K562 (cell line): ENCODE data around the gene CADPS2. TPM values are rescaled to one million over a fixed set of nuclear protein-coding genes. Genes with fewer than 3 reads are reported as not detected.

Experiments used
- ATAC-seq: fragments of 200-7000 bp; cut with Tn5 transposase; 3 replicates; pipeline ENCODE4 v1.9.1; 2020; ENCODE audit warnings: moderate library complexity
- BruUV-seq: library from RNA; stranded (reverse); fragments of 400-500 nt; replicated peaks from 2 replicates; lab custom pipeline; 2021; lab: Mats Ljungman, UMichigan
- CTCF ChIA-PET: fragments of 300-600 bp; formaldehyde crosslinking; extraction: SDS; loops from one replicate; lab custom pipeline; 2021; ENCODE audit warnings: low intra/inter-chr PET ratio; lab: Yijun Ruan, JAX
- POLR2A ChIA-PET: fragments of 300-600, 350-650 bp; sonication (Branson Sonifier 250); formaldehyde crosslinking; extraction: SDS; loops from one replicate; lab custom pipeline; 2021; ENCODE audit warnings: antibody characterized with exemption, inconsistent platforms; lab: Yijun Ruan, JAX
- DNase-seq, 4 experiments: peaks; one replicate each; pipeline versions ENCODE4 v3.0.0 to v3.0.0-alpha.2; 2011 to 2018; ENCODE audit warnings: low spot score in 3 of 4, mixed read lengths in 3 of 4; ENCODE audit errors: extremely low read depth in 1 of 4
- FAIRE-seq: peaks from 2 replicates; lab custom pipeline; 2011; peaks lifted over from hg19 to GRCh38; lab: Jason Lieb, UNC
- H2AFZ ChIP-seq: 2 replicates; pipeline ENCODE4 v1.6.0; 2011; ENCODE audit warnings: low read depth, low read length, control low read depth, inconsistent platforms
- H3K27ac ChIP-seq: fragments of 200-600 bp; 3 replicates; pipeline ENCODE4 v1.8.0; 2011; ENCODE audit warnings: low read depth, mild to moderate bottlenecking, control low read depth, inconsistent platforms, low read length, moderate library complexity, mixed read lengths; ENCODE audit errors: extremely low read depth
- H3K27me3 ChIP-seq, 2 experiments: fragments of 300-600 bp in 1 of 2; 2 replicates in 1 of 2; 3 replicates in 1 of 2; pipeline versions ENCODE4 v1.6.0 to v1.8.0; 2011; ENCODE audit warnings: inconsistent platforms in 2 of 2, low read length in 2 of 2, mild to moderate bottlenecking in 1 of 2, mixed read lengths in 1 of 2, moderate library complexity in 1 of 2; ENCODE audit not compliant: control insufficient read depth in 2 of 2, insufficient read depth in 2 of 2
- H3K36me3 ChIP-seq: fragments of 300-600 bp; 3 replicates; pipeline ENCODE4 v1.8.0; 2011; ENCODE audit warnings: mild to moderate bottlenecking, low read length, inconsistent platforms; ENCODE audit not compliant: control insufficient read depth, insufficient read depth
- H3K4me1 ChIP-seq, 2 experiments: fragments of 200-600 bp in 1 of 2; replicated peaks in 1 of 2; 2 replicates in 1 of 2; 3 replicates in 1 of 2; pipeline versions ENCODE4 v1.5.1 to v1.8.0; 2011; ENCODE audit warnings: inconsistent platforms in 2 of 2, low read length in 2 of 2, mild to moderate bottlenecking in 1 of 2, mixed read lengths in 1 of 2, moderate library complexity in 1 of 2; ENCODE audit not compliant: control insufficient read depth in 2 of 2, insufficient read depth in 2 of 2
- H3K4me2 ChIP-seq: 2 replicates; pipeline ENCODE4 v1.6.1; 2011; ENCODE audit warnings: low read length, control low read depth, inconsistent platforms, mixed read lengths; ENCODE audit not compliant: insufficient read depth
- H3K4me3 ChIP-seq: fragments of 200-600 bp; sonication (generic), shearing (Covaris generic); 2 replicates; pipeline ENCODE4 v1.5.1; 2016; ENCODE audit warnings: control low read depth, inconsistent platforms
- H3K79me2 ChIP-seq: fragments of 200-600 bp; 3 replicates; pipeline ENCODE4 v1.8.0; 2011; ENCODE audit warnings: low read length, inconsistent platforms; ENCODE audit not compliant: control insufficient read depth, insufficient read depth
- H3K9ac ChIP-seq, 2 experiments: 2 replicates each; pipeline versions ENCODE4 v1.6.0 to v1.6.1; 2011; ENCODE audit warnings: low read depth in 2 of 2, low read length in 2 of 2, control low read depth in 1 of 2, inconsistent platforms in 1 of 2, mild to moderate bottlenecking in 1 of 2, mixed read lengths in 1 of 2; ENCODE audit not compliant: insufficient read depth in 1 of 2
- H3K9me1 ChIP-seq: one replicate; pipeline ENCODE4 v1.6.0; 2011; ENCODE audit warnings: inconsistent platforms, mild to moderate bottlenecking, low read length, moderate library complexity; ENCODE audit not compliant: control insufficient read depth, insufficient read depth
- H3K9me3 ChIP-seq: replicated peaks from 2 replicates; pipeline ENCODE4 v1.5.1; 2011; ENCODE audit warnings: low read depth, low read length, inconsistent platforms; ENCODE audit not compliant: control insufficient read depth, insufficient read depth
- H4K20me1 ChIP-seq: replicated peaks from 2 replicates; pipeline ENCODE4 v1.6.1; 2011; ENCODE audit warnings: low read length, inconsistent platforms, mixed read lengths; ENCODE audit not compliant: control insufficient read depth, insufficient read depth
- CBX1 ChIP-seq: sonication (generic); IDR thresholded peaks from 2 replicates; pipeline ENCODE4 v1.6.1; 2016; ENCODE audit warnings: antibody characterized with exemption, low read depth, mild to moderate bottlenecking
- CREBBP ChIP-seq: IDR thresholded peaks from one replicate; pipeline ENCODE4 v1.6.1; 2012; ENCODE audit warnings: low read depth, mild to moderate bottlenecking, control low read depth, inconsistent platforms, low read length
- ETV1 ChIP-seq: fragments of 450-650 bp; conservative IDR thresholded peaks from 2 replicates; pipeline ENCODE4 v1.6.1; 2016; ENCODE audit warnings: missing genetic modification characterization, control low read depth, low read depth, missing compliant biosample characterization
- ETV6 ChIP-seq, 3 experiments: fragments of 150-350 bp in 1 of 3; sonication (generic) in 1 of 3; formaldehyde crosslinking in 1 of 3; IDR thresholded peaks; 2 replicates each; pipeline versions ENCODE4 v1.6.1 to v1.8.0; 2014 to 2022; ENCODE audit warnings: borderline replicate concordance in 2 of 3, low read depth in 2 of 3, antibody characterized with exemption in 1 of 3, low read length in 1 of 3, mild to moderate bottlenecking in 1 of 3, missing genetic modification reagents in 1 of 3
- GTF2F1 ChIP-seq: IDR thresholded peaks from 2 replicates; pipeline ENCODE4 v1.6.1; 2011; ENCODE audit warnings: low read depth, low read length, improper control_type of control experiment
- HDAC8 ChIP-seq: fragments of 450-650 bp; IDR thresholded peaks from 2 replicates; pipeline ENCODE4 v1.6.1; 2016; ENCODE audit warnings: mild to moderate bottlenecking, missing genetic modification characterization, moderate library complexity, missing compliant biosample characterization
- PHF8 ChIP-seq: fragments of 200-600 bp; sonication (generic); IDR thresholded peaks from 2 replicates; pipeline ENCODE4 v1.6.1; 2012; ENCODE audit warnings: mixed run types, mild to moderate bottlenecking, inconsistent platforms, low read length, moderate library complexity, borderline replicate concordance
- ZBTB11 ChIP-seq, 3 experiments: fragments of 200-800 bp in 1 of 3; fragments of 250-450 bp in 1 of 3; fragments of 450-650 bp in 1 of 3; sonication (Bioruptor Pico) in 1 of 3; sonication (Bioruptor generic) in 1 of 3; formaldehyde crosslinking in 1 of 3; IDR thresholded peaks; 2 replicates each; pipeline versions ENCODE4 v1.6.1 to v1.8.0; 2016 to 2022; ENCODE audit warnings: mild to moderate bottlenecking in 2 of 3, missing genetic modification characterization in 2 of 3, missing compliant biosample characterization in 1 of 3, moderate library complexity in 1 of 3
- ZKSCAN1 ChIP-seq: fragments of 150-350 bp; IDR thresholded peaks from 2 replicates; pipeline ENCODE4 v1.6.1; 2016; ENCODE audit warnings: low read depth, low read length
- WGBS: fragments of 100-300 bp; shearing (Covaris generic); methylation state at CpG from one replicate; pipeline ENCODE4 v1.1.6; 2016; ENCODE audit warnings: low coverage, mixed read lengths; ENCODE audit not compliant: insufficient coverage; ENCODE audit errors: missing lambda C conversion rate; 5-methylcytosine and 5-hydroxymethylcytosine counted together
- in situ Hi-C: fragments of 300-500 bp; cut with MboI; formaldehyde crosslinking; loops from 4 replicates; pipeline ENCODE4 v1.15.0; 2018; ENCODE audit warnings: inconsistent platforms, mixed read lengths
- intact Hi-C: fragments of 100-400 bp; cut with micrococcal nuclease; formaldehyde crosslinking; loops from 2 replicates; pipeline ENCODE4 v1.14.2; 2022
- polyA plus RNA-seq, 8 experiments: library from polyadenylated mRNA; depleted of rRNA in 4 of 8; stranded (reverse) in 5 of 8; unstranded in 3 of 8; fragments of >200 nt; fragmentation: Nextera tagmentation in 2 of 8; fragmentation: Illumina TruSeq in 1 of 8; extraction: Ambion mirVana in 2 of 8; extraction: Trizol in 1 of 8; gene quantifications; 2 replicates each; pipeline versions ENCODE4 v1.2.1 to v1.2.3, GENCODE V29; 2011 to 2014; ENCODE audit warnings: inconsistent platforms in 1 of 8, missing spikeins in 1 of 8
- total RNA-seq, 7 experiments: library from RNA; depleted of rRNA in 6 of 7; stranded (reverse); fragments of >200 nt in 6 of 7; fragmentation: Illumina TruSeq in 2 of 7; extraction: Trizol in 2 of 7; gene quantifications; 2 replicates each; pipeline versions ENCODE4 v1.2.1 to v1.2.3, GENCODE V29; 2011 to 2021; ENCODE audit warnings: low replicate concordance in 1 of 7
- TF ChIP-seq, protein P1 (sequence below): fragments of 250-450 bp; sonication (Bioruptor Pico); IDR thresholded peaks from 2 replicates; pipeline ENCODE4 v1.9.0; 2021; ENCODE audit warnings: mild to moderate bottlenecking, inconsistent platforms
- TF ChIP-seq, protein P2 (sequence below): fragments of 450-650 bp; IDR thresholded peaks from 2 replicates; pipeline ENCODE4 v1.6.1; 2018; ENCODE audit warnings: mild to moderate bottlenecking, low read depth; ENCODE audit not compliant: partially characterized antibody

CADPS2 gene
- total and polyA plus RNA-seq, 9 of the 15 experiments (the other 6 are each of a cell fraction or from before 2014, with no cell fraction given) = 0.03 to 0.14 (median 0.04) TPM; not detected in 1

DNA sequence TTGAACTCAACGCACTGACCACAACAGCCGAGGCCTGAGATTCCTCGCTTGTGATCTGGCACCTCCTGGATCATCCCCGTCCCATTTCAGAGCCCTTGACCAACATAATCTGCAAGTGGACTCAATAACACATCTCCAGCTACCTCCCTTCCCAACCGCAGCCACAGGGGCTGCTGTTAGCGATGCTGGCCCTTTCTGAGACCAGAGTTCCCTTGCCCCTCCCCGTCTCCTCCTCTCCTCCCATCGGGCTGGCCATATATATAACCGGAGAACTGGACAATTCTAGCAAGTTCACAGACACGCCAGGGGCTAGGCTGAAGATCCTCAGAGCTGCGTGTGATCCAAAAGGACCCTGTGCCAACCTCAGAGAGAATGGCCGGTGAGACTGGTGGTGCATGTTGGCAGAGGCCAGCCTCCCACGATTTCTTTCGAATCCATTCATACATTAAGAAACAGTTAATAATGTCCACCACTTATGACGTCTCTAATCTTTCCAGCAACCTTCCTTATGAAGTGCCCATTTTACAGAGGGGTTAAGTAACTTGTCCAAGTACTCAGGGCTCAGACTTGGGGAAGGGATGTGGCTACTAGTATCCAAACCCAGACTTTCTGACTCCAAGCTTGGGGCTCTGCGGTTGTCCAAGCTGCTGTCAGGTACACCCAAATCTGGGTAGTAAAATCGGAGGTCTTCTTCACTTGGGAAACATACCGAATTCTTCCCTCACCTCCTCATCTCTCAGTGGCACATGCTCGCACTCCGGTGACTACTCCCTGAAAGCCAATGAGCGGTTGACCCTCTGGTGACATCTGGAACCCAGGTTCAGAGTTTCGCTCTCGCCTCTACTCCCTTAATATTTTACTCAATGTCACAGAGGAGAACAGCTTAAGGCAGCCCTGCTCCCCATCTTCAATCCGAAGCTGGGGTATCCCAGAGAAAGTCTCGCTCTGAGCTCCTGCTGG lies 570.5 kb downstream of the CADPS2 start:
- Histone ChIP-seq H3K36me3 (no peaks in the 10 kb centered on the region), H2AFZ (no peak overlapping the region), H3K4me1 (peaks cover 0 to 9% of the 10 kb centered on the region in 2 experiments; a peak in 1 of 5 replicates), H3K4me2 (no peak overlapping the region), H3K9ac (no peak overlapping the region), H3K79me2 (no peaks in the 10 kb centered on the region), H3K9me3 (no peaks in the 10 kb centered on the region), H3K27ac (no peak overlapping the region), H3K4me3 (no peak overlapping the region), H3K27me3 (peaks cover under 1 to 30% of the 10 kb centered on the region in 2 experiments; a peak in 3 of 5 replicates), H3K9me1 (no peaks in the 10 kb centered on the region), H4K20me1 (no peaks in the 10 kb centered on the region)
- POLR2A ChIA-PET = no interaction called here
- ATAC-seq (no peak; the same call in 2 of the 3 replicates), DNase-seq (no peak), FAIRE-seq (no peak)
- in situ Hi-C loops = no loop called here
- no TSS peak for BruUV-seq
- 1% methylated on average over 25 of the region's 25 CpGs for WGBS
- CTCF ChIA-PET = no interaction called here
- TF ChIP-seq PHF8 = no peak
- no peak for TF ChIP-seq ZKSCAN1
- no peak for TF ChIP-seq HDAC8
- no peak for TF ChIP-seq CBX1
- no peak for TF ChIP-seq ETV1 (tag)
- TF ChIP-seq GTF2F1 = no peak
- TF ChIP-seq, protein P1, sequence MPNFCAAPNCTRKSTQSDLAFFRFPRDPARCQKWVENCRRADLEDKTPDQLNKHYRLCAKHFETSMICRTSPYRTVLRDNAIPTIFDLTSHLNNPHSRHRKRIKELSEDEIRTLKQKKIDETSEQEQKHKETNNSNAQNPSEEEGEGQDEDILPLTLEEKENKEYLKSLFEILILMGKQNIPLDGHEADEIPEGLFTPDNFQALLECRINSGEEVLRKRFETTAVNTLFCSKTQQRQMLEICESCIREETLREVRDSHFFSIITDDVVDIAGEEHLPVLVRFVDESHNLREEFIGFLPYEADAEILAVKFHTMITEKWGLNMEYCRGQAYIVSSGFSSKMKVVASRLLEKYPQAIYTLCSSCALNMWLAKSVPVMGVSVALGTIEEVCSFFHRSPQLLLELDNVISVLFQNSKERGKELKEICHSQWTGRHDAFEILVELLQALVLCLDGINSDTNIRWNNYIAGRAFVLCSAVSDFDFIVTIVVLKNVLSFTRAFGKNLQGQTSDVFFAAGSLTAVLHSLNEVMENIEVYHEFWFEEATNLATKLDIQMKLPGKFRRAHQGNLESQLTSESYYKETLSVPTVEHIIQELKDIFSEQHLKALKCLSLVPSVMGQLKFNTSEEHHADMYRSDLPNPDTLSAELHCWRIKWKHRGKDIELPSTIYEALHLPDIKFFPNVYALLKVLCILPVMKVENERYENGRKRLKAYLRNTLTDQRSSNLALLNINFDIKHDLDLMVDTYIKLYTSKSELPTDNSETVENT = no peak
- TF ChIP-seq, protein P2, sequence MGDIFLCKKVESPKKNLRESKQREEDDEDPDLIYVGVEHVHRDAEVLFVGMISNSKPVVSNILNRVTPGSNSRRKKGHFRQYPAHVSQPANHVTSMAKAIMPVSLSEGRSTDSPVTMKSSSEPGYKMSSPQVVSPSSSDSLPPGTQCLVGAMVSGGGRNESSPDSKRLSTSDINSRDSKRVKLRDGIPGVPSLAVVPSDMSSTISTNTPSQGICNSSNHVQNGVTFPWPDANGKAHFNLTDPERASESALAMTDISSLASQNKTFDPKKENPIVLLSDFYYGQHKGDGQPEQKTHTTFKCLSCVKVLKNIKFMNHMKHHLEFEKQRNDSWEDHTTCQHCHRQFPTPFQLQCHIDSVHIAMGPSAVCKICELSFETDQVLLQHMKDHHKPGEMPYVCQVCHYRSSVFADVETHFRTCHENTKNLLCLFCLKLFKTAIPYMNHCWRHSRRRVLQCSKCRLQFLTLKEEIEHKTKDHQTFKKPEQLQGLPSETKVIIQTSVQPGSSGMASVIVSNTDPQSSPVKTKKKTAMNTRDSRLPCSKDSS = no peak
- TF ChIP-seq ZBTB11 (CRISPR knock-in tag; IDR thresholded peaks at IDR 0.05) = no peak
- no peak for TF ChIP-seq ETV6 (IDR thresholded peaks at IDR 0.05; ENCODE audit: borderline replicate concordance in 1 of 2, low read depth in 2 of 2, low read length in 1 of 2)
- TF ChIP-seq ETV6 (CRISPR knock-in tag; IDR thresholded peaks at IDR 0.05; ENCODE audit: borderline replicate concordance) = no peak
- TF ChIP-seq CREBBP = no peak
- intact Hi-C loops = no loop called here
